ENCODE measurements around the gene NUDCD2. TPM values are rescaled to one million over a fixed set of nuclear protein-coding genes. Genes with fewer than 3 reads are reported as not detected.
"Not testable (repeated sequence)": the region's sequence is repeated elsewhere in the genome, so short reads cannot be mapped to it uniquely, and the experiment has no call there.

NUDCD2 gene
- total and polyA plus RNA-seq, 8 donors, result 17.9 to 56.7 (median 48.6) TPM

DNA sequence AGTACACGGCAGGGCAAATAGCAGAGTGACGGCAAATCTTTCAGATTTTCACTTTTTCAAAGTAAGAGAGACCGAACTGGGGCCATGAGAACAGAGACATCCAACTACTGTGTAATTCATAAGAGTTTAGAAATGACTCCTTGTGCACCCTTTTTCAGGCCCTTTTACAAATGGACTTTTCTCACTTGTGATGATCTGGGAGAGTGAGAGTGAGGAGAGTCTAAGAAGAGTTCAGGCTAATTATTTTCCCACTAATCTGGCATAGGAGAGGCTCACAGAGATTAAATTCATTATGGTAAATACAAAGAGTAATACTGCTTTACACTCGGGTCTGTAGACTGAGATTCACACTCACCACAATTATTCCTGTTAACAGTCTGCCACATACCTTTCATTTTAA is 23.4 kb downstream of the NUDCD2 start:
- H3K36me3 ChIP-seq, result peaks cover 0 to 11% of the 10 kb centered on the region in 2 donors
- H3K4me1 ChIP-seq, result peaks cover 11 to 28% of the 10 kb centered on the region in 2 donors
- DNase-seq, result no peak
- H3K27ac ChIP-seq, result peak overlapping the region in 1 of 2 donors; percentile 82
- no peak overlapping the region for H3K4me3 ChIP-seq
- TF ChIP-seq, protein P1, sequence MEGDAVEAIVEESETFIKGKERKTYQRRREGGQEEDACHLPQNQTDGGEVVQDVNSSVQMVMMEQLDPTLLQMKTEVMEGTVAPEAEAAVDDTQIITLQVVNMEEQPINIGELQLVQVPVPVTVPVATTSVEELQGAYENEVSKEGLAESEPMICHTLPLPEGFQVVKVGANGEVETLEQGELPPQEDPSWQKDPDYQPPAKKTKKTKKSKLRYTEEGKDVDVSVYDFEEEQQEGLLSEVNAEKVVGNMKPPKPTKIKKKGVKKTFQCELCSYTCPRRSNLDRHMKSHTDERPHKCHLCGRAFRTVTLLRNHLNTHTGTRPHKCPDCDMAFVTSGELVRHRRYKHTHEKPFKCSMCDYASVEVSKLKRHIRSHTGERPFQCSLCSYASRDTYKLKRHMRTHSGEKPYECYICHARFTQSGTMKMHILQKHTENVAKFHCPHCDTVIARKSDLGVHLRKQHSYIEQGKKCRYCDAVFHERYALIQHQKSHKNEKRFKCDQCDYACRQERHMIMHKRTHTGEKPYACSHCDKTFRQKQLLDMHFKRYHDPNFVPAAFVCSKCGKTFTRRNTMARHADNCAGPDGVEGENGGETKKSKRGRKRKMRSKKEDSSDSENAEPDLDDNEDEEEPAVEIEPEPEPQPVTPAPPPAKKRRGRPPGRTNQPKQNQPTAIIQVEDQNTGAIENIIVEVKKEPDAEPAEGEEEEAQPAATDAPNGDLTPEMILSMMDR (IDR thresholded peaks at IDR 0.05), result no peak
- H3K9me3 ChIP-seq, result no peaks in the 10 kb centered on the region
- no peaks in the 10 kb centered on the region for H3K27me3 ChIP-seq
- ATAC-seq, result no peak
- intact Hi-C loops (cut with DNase I), result no loop called here

DNA sequence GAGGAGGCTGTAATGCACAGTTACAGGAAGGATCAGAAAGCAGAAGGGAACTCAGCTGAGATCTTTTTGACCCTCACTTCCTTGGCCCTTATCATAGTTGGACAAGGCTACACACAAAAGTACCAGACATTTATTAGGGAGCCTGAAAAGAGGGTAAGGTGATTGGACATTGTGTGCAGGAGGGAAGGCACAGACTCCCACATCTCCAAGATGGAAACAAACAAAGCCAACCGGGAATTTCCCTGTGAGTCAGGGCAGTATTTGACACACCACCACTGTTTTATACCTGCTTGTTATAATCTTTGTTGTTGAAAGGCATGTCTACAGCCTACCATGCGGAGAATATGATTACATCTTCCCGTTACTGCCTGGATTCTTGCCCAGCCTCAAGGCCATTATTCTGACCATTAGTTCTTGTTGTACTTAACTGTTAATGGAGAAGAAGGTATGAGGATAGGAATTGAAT is 25.5 kb downstream of the NUDCD2 start:
- no peaks in the 10 kb centered on the region for H3K36me3 ChIP-seq
- no peak overlapping the region for H3K27ac ChIP-seq
- intact Hi-C loops (cut with DNase I), result no loop called here
- H3K27me3 ChIP-seq, result no peaks in the 10 kb centered on the region
- DNase-seq (no peak), ATAC-seq (no peak)
- H3K9me3 ChIP-seq, result no peaks in the 10 kb centered on the region
- no peak overlapping the region for H3K4me3 ChIP-seq
- peaks cover 11 to 16% of the 10 kb centered on the region in 2 donors for H3K4me1 ChIP-seq
- TF ChIP-seq, protein P1 (IDR thresholded peaks at IDR 0.05), result no peak

DNA sequence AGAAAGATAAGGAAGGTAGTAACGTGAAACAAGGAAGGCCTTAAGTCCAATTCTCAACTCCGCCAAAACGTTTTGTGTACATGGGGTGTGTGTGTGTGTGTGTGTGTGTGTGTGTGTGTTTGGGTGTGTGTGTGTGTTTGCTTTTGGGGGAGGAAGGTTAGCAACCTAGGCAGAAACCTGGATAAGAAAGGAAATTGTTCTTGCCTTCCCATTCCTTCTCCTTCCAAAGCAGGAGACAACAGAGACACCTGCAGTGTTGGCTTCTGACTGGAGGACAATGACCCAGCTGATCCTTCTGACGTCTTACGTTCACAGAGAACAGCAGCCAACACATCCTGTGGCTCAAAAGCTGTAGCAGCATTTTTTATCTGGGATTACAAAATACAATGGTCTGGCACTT is 26.6 kb downstream of the NUDCD2 start:
- H3K9me3 ChIP-seq, result no peaks in the 10 kb centered on the region
- ATAC-seq (no peak), DNase-seq (no peak)
- H3K4me3 ChIP-seq, result no peak overlapping the region
- no peaks in the 10 kb centered on the region for H3K36me3 ChIP-seq
- H3K27me3 ChIP-seq, result no peaks in the 10 kb centered on the region
- TF ChIP-seq, protein P1 (IDR thresholded peaks at IDR 0.05), result no peak
- peaks cover under 1 to 5% of the 10 kb centered on the region in 2 donors for H3K4me1 ChIP-seq
- H3K27ac ChIP-seq, result no peak overlapping the region
- intact Hi-C loops (cut with DNase I), result no loop called here

DNA sequence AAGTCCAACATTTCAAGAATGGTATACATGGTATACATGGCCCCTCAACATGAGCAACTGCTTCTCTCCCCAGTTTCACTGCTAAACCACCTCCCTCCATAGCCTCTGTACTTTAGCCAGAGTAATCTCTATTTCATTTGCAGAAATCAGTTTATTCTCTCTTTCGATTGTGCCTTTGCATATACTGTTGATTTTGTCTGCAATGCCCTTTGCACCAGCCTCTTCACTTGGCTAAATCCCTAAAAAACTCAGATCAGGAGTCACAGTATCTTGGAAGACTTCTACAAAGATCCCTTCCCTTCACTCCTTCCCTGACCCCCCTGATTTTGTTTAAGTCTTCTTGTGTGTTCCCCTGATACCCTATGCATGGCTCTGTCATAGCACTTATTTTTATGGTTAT is 27.4 kb downstream of the NUDCD2 start:
- DNase-seq, result no peak
- Histone ChIP-seq H3K4me3 (no peak overlapping the region), H3K4me1 (no peaks in the 10 kb centered on the region), H3K27me3 (no peaks in the 10 kb centered on the region), H3K9me3 (no peaks in the 10 kb centered on the region), H3K36me3 (no peaks in the 10 kb centered on the region), H3K27ac (no peak overlapping the region)
- intact Hi-C loops (cut with DNase I), result no loop called here
- TF ChIP-seq, protein P1 (IDR thresholded peaks at IDR 0.05), result no peak
- no peak for ATAC-seq

DNA sequence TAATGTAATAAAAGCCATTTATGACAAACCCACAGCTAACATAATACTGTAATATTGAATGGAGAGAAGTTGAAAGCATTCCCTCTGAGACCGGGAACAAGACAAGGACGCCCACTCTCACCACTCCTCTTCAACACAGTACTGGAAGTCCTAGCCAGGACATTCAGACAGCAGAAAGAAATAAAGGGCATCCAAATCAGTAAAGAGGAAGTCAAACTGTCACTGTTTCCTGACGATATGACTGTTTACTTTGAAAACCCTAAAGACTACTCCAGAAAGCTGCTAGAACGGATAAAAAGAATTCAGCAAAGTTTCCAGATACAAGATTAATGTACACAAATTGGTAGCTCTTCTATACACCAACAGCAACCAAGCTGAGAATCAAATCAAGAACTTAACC is 33.8 kb downstream of the NUDCD2 start:
- H3K36me3 ChIP-seq; DNase-seq; H3K4me3 ChIP-seq; H3K9me3 ChIP-seq; ATAC-seq; H3K27ac ChIP-seq; H3K27me3 ChIP-seq; H3K4me1 ChIP-seq; intact Hi-C loops (cut with DNase I): not testable (repeated sequence)

DNA sequence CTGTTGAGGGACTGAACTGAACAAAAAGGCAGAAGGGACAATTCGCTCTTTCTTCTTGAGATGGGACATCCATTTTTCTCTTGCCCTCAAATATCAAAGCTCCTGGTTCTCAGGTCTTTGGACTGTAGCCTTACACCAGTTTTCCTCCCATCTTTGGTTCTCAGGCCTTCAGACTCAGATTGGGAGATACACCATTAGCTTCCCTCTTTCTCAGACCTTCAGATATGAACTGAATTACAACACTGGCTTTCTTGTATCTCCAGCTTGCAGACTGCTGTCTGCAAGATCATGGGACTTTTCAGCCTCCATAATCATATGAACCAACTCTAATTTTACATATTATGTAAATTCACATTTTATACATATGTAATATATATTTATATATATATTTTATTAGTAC is 35.1 kb downstream of the NUDCD2 start:
- no peak overlapping the region for H3K4me3 ChIP-seq
- ATAC-seq (no peak), DNase-seq (no peak)
- H3K36me3 ChIP-seq, result no peaks in the 10 kb centered on the region
- no peaks in the 10 kb centered on the region for H3K27me3 ChIP-seq
- TF ChIP-seq, protein P1 (IDR thresholded peaks at IDR 0.05), result no peak
- H3K9me3 ChIP-seq, result no peaks in the 10 kb centered on the region
- H3K4me1 ChIP-seq, result no peaks in the 10 kb centered on the region
- intact Hi-C loops (cut with DNase I), result no loop called here
- no peak overlapping the region for H3K27ac ChIP-seq

DNA sequence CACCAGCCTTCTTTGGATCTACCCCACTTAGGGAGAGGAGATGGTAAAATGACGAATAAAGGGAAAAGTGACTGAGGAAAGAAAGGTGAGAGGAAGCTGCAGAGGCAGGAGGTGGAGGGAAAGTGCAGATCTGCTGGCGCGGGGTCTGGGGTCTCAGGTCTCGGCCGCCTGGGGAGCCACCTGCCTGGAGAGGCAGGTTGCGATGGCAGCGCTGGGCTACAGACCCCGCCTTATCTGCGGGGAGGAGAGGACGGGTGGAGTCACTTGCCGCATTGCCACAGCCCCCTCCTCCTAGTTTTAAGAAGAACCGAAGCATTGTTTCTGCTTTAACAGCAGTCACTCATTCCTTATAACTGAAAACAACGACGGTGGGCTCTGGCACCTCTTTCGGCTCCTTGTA is 44.2 kb downstream of the NUDCD2 start:
- ATAC-seq; H3K4me1 ChIP-seq; intact Hi-C loops (cut with DNase I); H3K9me3 ChIP-seq; H3K27ac ChIP-seq; H3K36me3 ChIP-seq; H3K4me3 ChIP-seq: not testable (repeated sequence)
- peaks cover 7 to 24% of the 10 kb centered on the region in 2 donors for H3K27me3 ChIP-seq
- peak in 1 of 4 donors; percentile 75 for DNase-seq
